Activated gamma-delta T cell treated with Interleukin-2 at 50 U/mL for 16 hours (primary cell): ENCODE results near the gene B4GALT5.
A peak's percentile ranks its signal among the peaks of the same experiment; 100 is the strongest.
"Not testable (repeated sequence)": the region's sequence is repeated elsewhere in the genome, so short reads cannot be mapped to it uniquely, and the experiment has no call there.

Experiments used
- DNase-seq: peaks from one replicate; pipeline ENCODE4 v3.0.0-alpha.2; 2020

Gene B4GALT5

DNA sequence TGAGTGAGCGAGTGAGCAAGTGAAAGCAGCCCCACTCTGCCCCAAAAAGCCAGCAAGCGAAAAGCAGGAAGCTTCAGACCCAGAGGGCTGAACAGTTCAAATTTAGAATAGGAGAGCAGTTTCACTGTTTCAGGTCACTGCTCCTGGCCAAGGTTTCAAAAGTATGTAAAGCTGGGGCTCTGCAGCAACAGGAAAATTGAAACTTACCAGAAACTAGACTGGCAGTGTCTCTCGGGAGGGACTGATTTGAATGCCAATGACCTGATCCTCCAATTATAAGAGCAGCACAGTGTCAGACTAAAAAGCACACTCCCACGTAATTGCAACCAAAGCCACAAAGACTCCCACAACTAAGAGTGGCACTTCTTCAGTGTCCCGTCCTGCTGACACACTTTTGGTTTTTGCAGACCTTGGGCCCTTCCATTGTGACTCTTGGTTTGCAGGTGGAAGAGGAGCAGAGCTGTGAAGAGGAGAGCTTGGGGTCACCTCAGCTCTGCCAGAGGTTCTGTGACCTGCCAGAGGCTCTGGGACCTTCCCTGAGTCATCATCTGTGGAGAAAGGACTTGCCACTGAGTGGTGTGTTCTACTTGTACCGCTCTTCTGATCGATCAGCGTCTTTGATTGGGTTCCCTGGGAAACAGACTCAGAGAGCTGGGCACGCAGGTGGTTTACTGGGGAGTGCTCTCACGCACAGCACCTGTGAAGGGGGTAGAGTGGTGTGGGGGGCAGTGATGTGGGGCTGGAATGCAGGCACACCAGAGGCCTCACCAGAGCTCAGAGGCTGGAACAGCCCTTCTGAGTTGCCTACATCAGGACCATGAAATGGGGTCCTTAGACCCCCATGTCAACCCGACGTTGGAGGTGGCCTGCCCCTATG is 93.1 kb downstream of the B4GALT5 start:
- no peak for DNase-seq

DNA sequence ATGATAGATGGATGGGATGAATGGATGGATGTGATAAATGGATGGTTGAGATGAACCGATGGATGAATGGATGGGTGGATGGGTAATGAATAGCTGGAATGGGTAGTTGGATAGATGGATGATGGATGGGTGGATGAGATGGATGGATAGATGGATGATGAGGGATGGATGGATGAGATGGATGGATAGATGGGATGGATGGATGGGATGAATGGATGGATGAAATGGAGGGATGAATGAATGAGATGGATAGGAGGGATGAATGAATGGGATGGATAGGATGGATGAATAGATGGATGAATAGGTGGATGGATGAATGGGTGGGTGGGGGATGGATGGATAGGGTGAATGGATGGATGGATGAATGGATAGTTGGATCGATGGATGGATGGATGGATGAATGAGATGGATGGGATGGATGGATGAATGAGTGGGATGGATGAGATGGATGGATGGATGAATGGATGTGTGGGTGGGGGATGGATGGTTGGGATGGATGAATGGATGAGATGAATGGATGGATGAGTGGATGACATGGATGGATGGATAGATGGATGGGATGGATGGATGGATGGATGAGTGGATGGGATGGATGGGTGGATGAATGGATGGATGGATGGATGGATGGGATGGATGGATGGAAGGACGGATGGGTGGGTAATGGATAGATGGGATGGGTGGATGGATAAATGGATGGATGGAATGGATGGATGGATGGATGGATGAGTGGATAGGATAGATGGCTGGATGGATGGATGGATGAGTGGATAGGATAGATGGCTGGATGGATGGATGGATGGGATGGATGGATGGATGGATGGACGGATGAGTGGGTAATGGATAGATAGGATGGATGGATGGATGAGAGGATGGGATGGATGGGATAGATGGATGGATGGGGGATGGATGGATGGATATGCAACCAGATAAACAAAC is 94.3 kb downstream of the B4GALT5 start:
- no peak for DNase-seq

DNA sequence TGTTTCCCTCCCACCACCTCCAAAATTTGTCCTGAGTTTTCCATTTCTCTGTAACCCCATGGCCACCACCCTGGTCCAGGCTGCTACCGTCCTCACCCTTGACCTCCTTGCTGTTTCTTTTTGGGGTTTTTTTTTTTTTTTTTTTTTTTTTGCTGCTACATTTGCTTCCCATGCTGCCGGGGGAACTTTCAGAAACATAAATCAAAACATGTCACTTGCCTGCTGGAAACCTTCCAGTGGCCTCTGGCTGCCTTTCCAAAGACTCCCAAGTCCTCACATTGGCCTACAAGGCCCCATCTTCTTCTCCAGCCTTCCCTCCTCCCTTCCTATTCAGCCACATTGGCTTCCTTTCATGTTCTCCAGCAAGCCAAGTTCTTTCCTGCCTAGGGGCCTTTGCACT is 95.4 kb downstream of the B4GALT5 start:
- no peak for DNase-seq

DNA sequence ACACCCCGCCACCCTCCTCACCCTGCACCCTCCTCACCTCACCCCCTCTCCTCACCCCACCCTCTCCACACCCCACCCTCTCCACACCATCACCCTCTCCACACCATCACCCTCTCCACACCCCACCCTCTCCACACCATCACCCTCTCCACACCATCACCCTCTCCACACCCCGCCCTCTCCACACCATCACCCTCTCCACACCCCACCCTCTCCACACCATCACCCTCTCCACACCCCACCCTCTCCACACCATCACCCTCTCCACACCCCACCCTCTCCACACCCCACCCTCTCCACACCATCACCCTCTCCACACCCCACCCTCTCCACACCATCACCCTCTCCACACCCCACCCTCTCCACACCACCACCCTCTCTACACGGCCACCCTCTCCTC is 96.3 kb downstream of the B4GALT5 start:
- not testable (repeated sequence) for DNase-seq

DNA sequence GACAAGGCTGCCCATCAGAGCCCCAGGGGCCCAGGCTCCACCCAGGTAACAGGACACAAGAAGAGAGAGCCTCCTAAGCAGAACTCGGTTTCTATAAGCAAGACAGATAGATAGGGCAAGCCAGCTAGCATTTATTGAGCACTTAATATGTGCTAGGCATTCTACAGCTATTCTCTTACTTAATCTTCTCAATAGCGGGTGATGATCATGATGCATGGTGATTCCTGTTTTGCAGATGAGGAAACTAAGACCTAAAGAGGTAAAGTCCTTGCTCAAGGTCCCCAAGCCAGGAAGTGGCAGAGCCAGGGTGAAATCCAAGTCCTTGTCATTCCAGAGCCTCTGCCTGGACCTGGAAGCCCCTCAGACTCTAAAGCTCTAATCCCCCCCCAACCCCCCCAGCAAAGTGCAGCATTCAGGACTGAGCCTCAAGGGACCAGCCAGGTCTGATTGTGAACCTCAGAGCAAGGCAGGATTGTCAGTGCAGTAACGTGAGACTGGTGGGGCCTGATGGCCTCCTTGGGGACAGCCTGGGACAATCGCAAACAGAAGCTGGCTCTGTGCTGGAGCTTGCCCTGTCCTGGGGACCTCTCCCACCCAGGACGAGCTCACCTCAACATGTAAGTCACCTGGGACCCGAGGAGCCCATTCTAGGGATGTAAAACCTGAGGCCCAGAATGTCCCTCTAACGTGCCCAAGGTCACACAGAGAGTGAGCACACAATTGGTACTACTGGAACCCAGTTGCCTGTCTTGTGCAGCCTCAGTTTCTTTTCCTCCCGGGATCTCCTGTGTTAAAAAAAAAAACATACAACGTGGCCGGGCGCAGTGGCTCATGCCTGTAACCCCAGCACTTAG is 97.3 kb downstream of the B4GALT5 start:
- no peak for DNase-seq

DNA sequence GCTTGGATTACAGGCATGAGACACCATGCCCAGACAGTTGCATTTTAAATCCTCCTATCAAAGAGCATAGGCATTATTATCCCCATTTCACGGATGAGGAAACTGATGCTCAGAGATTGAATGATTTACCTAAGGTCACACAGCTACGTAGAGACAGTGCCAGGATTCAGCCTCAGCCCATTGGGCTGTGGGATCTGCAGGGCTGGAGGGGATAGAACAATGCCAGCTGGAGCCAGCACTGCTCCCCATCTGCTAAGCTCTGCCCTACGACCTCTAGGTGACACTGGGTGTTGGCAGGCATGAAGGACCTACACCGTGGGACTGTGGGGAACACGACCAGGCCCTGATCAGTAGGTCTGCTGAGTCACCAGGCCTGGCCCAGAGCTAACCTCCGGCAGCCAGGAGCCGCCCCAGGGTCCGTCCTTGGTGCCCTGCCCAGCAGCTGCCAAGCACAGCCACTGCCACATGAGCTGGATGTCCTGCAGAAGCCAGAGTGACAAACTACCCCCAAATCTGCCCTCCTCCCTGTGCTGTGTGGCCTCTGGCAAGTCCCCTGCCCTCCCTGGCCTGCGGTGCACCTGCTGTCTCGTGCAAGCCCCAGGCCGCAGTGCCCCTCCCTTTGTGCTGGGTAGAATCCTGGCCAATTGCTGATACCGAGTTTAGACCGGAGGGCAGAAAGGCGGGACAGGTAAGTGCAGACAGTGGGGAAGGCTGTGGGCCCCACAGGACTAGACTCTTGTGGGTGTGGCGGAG is 98.1 kb downstream of the B4GALT5 start:
- no peak for DNase-seq

DNA sequence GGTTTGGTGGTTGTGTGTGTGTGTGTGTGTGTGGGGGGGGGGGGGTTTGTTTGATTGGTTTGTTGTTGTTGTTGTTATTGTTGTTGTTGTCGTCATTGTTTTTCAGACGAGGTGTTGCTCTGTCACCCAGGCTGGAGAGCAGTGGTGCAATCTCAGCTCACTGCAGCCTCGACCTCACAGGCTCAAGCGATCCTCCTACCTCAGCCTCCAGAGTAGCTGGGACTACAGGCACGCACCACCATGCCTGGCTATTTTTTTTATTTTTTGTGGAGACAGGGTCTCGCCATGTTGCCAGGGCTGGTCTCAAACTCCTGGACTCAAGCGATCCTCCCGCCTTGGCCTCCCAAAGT is 98.7 kb downstream of the B4GALT5 start:
- DNase-seq: not testable (repeated sequence)

DNA sequence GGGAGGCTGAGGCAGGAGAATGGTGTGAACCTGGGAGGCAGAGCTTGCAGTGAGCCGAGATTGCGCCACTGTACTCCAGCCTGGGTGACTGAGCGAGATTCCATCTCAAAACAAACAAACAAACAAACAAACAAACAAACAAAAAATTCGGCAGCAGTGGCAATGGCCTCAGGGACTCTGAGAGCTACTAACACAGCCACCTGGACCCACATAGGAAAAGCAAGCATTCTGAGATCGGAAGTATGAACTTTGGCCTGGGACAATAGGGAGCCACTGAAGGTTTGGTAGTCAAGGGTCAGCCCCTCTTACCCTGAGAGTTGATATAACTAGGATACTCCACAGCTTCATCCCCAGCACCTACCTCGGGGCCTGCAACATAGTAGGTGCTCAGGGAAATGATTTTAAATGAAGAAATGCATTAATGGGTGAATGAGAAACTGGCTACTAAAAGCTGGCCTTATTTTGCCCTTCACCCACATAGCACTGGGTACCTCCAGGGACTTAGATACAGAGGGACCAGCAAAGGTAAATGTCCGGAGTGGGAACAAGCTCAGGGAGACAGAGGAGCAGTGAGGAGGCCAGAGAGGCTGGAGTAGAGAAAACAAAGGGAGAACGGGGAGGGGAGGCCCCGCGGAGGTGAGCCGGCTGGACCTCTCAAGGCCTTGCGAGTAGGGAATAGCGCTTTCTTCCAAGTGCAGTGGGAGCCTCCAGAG is 99.2 kb downstream of the B4GALT5 start:
- no peak for DNase-seq

DNA sequence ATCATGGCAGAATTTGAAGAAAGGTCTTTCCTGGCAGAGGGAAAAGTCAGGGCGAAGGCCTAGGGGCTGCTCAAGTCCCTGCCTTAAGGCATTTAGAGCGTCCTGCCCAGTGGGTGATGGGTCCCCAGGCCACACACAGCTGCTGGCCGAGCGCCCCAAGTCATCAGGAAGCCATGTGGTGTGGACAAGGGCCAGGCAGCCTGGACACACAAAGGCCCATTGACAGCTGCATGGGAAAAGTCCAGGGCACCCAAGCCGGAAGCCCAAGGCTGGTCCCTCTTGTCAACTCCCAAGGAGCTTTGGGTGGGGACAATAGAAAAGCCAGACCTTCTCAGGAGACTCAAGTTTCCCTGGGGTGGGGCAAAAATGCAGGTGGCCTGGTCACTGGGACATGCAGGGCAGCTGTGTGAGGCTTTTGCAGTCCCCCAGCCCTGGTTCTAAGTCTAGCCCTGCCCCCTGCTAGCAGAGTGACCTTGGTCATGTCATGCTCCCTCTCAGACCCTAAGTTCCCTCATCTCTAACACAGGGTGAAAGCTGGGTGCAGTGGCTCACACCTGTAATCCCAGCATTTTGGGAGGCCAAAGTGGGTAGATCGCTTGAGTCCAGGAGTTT is 101.4 kb downstream of the B4GALT5 start:
- DNase-seq: no peak

DNA sequence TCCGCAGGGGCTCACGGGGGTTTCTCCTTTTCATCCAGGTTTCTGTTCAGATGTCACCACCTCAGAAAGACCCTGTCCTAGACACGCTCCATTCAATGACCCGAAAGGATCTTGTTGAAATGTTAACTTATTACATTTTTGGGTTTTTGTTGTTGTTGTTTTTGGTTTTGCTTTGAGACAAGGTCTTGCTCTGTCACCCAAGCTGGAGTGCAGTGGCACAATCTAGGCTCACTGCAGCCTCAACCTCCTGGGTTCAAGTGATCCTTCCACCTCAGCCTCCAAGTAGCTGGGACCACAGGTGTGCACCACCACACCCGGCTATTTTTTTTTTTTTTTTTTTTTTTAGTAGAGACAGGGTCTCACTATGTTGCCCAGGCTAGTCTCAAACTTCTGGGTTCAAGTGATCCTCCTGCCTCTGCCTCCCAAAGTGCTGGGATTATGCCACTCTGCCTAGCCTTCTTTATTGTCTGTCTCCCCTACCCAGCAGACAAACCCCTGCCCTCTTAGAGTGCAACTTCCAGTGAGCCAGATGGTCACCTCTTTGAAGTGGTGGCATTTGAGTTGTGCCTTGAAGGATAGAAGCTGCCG is 102.0 kb downstream of the B4GALT5 start:
- not testable (repeated sequence) for DNase-seq

DNA sequence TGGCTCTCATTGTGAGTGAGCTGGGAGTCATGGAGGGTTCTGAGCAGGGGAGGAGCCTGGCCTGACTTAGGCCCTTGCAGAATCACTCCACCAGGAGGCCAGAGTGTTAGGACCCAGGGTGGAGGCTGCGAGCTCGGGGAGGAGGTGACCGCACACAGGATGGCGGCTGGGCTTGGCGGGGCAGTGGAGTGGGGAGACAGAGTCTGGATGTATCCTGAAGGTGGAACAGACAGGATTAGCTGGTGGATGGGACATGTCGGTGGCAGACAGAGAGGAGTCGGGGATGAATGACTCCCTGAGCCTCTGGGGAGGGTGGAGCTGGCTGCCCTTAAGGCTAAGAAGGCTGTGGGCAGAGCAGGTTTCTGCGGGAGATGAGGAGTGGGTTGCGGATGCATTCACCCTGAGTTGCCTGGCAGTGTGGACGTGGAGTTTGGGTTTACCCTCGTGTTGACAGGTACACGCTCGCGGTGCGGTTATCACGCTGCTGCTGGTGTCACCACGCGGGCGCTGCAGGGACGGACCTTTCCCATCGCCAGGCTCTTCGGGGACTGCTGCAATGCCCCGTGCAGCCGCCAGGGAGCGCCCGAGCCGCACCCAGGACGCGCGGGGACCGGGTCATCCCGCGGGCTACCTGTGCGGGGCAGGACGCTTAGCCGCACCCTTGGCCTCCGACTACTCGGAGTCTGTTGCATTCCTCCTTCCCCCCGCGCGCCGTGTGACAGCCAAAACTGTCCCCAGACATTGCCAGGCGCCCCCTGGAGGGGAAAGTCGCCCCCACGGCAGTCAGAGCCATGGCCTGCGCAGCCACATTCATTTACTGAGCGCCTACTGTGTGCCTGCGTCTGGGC is 102.8 kb downstream of the B4GALT5 start:
- peak; percentile 66 for DNase-seq

DNA sequence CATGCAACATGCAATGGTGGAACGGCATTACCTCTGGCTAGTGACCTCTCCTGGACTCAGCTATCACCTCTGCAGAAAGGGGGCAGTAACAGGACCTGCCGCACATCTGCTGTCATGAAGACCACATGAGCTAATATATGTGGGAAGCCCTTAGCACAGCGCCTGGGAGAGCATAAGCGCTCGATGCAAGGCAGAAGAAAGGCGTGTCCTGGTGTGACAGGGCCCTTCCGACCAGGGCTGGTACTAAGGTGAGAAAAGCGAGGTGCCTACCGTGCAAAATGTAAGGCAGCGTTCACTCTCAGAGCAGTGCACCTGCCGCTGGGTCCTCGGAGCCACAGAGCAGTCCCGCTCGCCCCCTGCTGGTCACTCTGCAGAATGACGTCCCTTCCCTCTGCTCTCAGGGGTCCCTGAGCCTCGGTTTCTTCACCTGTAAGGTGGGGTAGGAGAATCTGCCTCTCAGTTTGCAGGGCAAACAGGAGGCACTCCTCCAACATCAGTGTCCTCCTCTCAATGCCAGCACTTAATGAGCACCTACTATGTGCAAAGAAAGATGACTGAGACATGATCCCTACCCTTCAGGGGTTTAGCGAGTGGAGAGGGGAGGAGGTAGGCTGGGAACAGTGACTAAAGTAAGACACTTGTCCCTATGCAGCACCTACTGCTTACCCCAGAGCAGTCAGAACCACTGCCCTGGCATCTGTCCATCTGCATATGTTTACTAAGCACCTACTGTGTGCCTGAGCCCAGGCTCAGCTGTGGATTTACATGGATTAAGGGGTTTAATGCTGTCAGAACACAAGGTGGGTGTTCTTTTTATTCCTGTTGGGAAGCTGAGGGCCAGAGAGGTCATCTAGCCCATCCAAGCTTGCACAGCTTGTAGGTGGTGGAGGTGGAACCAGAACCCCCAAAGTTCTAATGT is 104.7 kb downstream of the B4GALT5 start:
- DNase-seq: peak; percentile 73

DNA sequence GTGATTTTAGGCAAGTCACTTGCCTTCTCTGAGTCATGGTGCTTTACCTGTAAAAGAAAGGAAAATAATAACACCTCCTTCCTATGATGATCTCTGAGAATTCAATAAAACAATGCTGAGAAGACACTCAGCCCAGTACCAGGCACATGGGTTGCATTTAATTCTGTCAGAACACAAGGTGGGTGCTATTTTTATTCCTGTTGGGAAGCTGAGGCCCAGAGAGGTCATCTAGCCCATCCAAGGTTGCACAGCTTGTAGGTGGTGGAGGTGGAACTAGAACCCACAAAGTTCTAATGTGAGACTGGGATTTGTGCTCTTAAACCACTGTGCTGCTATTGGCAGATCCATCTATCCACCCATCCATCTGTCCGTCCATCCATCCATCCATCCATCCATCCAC is 106.1 kb downstream of the B4GALT5 start:
- no peak for DNase-seq

DNA sequence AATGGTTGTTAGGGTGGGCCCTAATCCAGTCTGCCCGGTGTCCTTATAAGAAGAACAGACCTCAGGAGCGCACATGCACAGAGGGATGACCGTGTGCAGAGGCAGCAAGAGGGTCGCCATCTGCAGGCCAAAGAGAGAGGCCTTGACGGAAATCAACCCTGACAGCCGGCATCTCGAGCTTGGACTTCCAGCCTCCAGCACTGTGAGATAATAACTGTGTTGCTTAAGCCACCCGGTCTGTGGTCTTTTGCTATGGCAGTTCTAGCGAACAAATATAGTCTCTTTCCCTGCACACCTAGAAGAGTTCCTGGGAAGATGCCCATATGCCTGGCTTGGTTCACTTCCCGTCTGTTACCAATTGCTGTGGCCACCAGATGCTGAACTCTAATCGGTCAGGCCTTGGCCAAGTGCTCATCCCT is 110.5 kb downstream of the B4GALT5 start:
- no peak for DNase-seq

DNA sequence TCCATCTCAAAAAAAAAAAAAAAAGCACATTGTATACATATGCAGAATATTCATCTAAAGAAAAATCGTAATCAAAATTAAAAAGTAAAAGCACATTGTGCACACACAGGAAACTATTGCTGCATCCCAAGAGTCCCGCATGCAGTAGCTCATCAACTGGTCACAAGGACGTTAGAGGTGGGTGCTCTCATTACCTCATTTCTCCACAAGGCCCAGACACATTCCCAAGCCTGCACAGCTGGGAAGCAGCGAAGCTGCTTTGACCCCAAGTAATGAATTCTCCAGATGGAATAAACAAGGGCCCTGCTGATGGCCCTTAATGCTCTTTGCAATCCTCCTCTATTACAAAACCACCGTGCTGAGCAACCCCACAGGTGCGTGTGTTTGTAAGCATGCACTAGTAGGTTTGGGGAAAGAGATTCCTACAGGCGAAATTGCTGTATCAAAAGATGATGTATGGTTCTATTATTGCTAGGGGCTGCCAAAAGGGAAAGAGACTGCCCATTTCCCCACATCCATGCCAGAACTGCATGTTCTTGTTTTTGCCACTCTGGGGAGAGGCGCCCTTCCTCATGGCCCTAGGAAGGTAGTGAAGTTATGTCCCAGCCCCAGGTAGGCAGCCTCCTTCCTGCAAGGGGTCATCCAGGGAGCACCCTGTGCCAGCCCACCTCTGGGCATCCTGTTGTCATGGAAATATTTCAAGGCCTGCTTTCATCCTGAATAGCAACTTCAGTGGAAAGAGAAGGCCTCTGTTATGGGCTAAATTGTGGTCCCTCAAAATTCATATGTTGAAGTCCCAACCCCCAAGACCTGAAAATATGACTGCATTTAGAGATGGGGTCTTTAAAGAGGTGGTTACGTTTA is 111.1 kb downstream of the B4GALT5 start:
- DNase-seq: no peak

DNA sequence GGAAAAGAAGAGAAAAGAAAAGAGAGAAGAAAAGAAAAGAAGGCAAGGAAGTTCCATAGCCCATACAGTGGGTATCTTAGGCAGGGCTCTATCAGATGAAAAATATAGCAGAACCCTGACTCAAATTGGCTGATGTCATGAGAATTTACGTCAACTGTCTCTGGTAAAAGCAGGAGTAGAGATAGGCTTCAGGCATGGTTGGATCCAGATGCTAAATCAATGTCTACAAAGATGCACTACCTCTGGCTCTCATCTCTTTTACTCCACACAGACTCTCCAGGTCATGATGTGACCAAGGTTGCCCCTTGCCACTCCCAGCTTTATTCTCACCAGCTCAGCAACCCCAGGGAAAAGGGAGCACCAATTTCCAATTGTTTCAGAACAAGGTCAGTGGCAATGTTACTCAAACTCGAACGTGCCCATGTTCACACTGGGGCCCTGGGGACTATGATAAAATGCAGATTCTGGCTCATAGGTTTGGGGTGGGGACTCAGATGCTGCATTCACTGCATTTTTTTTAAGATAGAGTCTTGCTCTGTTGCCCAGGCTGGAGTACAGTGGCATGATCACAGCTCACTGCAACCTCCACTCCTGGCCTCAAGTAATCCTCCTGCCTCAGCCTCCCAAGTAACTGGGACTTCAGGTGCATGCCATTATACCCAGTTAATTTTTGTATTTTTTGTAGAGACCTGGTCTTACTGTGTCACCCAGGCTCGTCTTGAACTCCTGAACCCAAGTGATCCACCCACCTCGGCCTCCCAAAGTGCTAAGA is 112.3 kb downstream of the B4GALT5 start:
- DNase-seq: no peak

DNA sequence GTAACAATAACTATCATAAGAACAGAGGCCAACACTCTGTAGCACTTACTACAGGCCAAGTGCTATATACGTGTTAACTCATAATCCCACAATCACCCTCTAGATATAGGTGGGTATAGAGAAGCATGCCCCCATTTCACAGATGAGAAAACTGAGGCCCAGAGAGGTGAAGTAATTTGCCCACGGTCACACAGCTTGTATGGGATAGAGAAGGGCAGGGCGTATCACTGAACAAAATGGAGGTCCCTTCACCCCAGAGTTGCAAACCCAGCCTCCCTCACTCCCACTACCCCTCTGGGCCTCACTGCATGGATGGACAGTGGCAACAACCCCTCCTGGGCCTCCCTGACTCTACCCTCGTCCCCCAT is 113.9 kb downstream of the B4GALT5 start:
- DNase-seq: no peak
